DND-41 (cell line): ENCODE data around the gene PEPD.

Source experiments
- ATAC-seq: fragments of 200-7000 bp; cut with Tn5 transposase; 3 replicates; pipeline ENCODE4 v1.9.1; 2021; ENCODE audit warnings: low read depth; ENCODE audit not compliant: insufficient read depth
- DNase-seq: peaks from one replicate; pipeline ENCODE4 v3.0.0-alpha.2; 2020
- H2AFZ ChIP-seq: 2 replicates; pipeline ENCODE4 v1.6.0; 2012; ENCODE audit warnings: low read depth, low read length
- H3K27ac ChIP-seq: 2 replicates; pipeline ENCODE4 v1.5.1; 2012; ENCODE audit warnings: low read length, inconsistent platforms
- H3K27me3 ChIP-seq: fragments of 200-600 bp; sonication (generic); 2 replicates; pipeline ENCODE4 v1.6.0; 2012; ENCODE audit warnings: low read length, mild to moderate bottlenecking, inconsistent platforms; ENCODE audit not compliant: insufficient read depth, poor library complexity
- H3K36me3 ChIP-seq: 2 replicates; pipeline ENCODE4 v1.5.1; 2012; ENCODE audit warnings: low read length, inconsistent platforms; ENCODE audit not compliant: insufficient read depth
- H3K4me1 ChIP-seq: 2 replicates; pipeline ENCODE4 v1.5.1; 2012; ENCODE audit warnings: mild to moderate bottlenecking, low read length; ENCODE audit not compliant: insufficient read depth
- H3K4me2 ChIP-seq: 2 replicates; pipeline ENCODE4 v1.6.0; 2012; ENCODE audit warnings: mild to moderate bottlenecking, moderate library complexity, low read length, inconsistent platforms; ENCODE audit not compliant: insufficient read depth
- H3K4me3 ChIP-seq, 2 experiments: fragments of 200-600 bp in 1 of 2; shearing (Covaris generic) in 1 of 2; 2 replicates each; pipeline ENCODE4 v1.5.1; 2012 to 2016; ENCODE audit warnings: inconsistent platforms in 2 of 2, low read length in 2 of 2, mild to moderate bottlenecking in 2 of 2, low read depth in 1 of 2, moderate library complexity in 1 of 2
- H3K79me2 ChIP-seq: 2 replicates; pipeline ENCODE4 v1.6.0; 2012; ENCODE audit warnings: low read length, inconsistent platforms; ENCODE audit not compliant: insufficient read depth
- H3K9ac ChIP-seq: 2 replicates; pipeline ENCODE4 v1.6.0; 2012; ENCODE audit warnings: low read depth, mild to moderate bottlenecking, inconsistent platforms, low read length, moderate library complexity
- H3K9me3 ChIP-seq: 2 replicates; pipeline ENCODE4 v1.5.1; 2012; ENCODE audit warnings: low read length, moderate library complexity, mild to moderate bottlenecking, inconsistent platforms; ENCODE audit not compliant: insufficient read depth, severe bottlenecking
- H4K20me1 ChIP-seq: 2 replicates; pipeline ENCODE4 v1.6.0; 2012; ENCODE audit warnings: low read length; ENCODE audit not compliant: insufficient read depth
- CTCF ChIP-seq: IDR thresholded peaks from 2 replicates; pipeline ENCODE4 v1.5.1; 2012; ENCODE audit warnings: borderline replicate concordance, low read length, moderate library complexity, mild to moderate bottlenecking; ENCODE audit not compliant: poor library complexity, severe bottlenecking; ENCODE audit errors: extremely low read depth
- EZH2 ChIP-seq: IDR thresholded peaks from 3 replicates; pipeline ENCODE4 v1.6.1; 2012; ENCODE audit warnings: borderline replicate concordance, low read depth, mild to moderate bottlenecking, moderate library complexity, low read length, inconsistent platforms; ENCODE audit not compliant: severe bottlenecking

The PEPD gene

DNA sequence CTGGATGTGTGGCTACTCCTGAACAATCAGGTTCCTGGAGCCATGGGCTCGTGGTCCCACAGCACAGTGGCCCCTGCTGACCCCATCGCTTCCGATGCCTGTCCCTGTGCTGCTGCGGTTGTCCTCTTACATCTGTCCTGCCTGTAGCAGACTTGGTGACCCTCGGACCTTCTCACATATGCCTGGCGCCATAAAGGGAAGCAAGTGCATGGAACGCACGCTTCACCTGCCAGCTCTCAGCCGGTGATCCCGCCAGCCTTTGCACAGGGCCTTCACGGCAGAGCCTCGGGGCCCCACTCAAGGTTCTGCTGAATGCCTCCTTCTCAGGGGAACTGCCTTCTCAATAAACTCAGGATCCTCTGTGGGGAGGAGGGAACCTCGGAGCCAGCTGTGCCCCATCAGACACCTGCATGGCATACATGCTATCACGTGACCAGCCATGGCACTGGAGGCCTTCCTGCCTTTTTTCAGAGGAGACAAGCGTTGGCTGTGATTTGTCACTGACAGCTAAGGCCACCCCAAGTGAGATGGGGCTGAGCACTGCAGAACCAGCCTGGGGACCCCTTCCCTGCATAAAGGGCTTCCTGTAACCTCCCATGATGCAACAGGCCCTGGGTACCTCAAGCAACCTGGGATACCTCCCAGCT, 24.3 kb downstream of the PEPD start:
- H3K9me3 ChIP-seq: no peaks in the 10 kb centered on the region
- H2AFZ ChIP-seq: no peak overlapping the region
- H3K27me3 ChIP-seq: no peaks in the 10 kb centered on the region
- H3K36me3 ChIP-seq: 0 out of 2 replicates have a peak, but pooled peaks cover 5% of the 10 kb centered on the region
- DNase-seq (no peak), ATAC-seq (no peak)
- H3K79me2 ChIP-seq: no peaks in the 10 kb centered on the region
- no peak overlapping the region for H3K4me2 ChIP-seq
- no peaks in the 10 kb centered on the region for H3K4me1 ChIP-seq
- TF ChIP-seq EZH2: no peak
- TF ChIP-seq CTCF: no peak
- no peak overlapping the region for H3K9ac ChIP-seq
- peaks cover 3% of the 10 kb centered on the region; the same call in 1 of the 2 replicates for H4K20me1 ChIP-seq
- H3K27ac ChIP-seq: no peak overlapping the region
- H3K4me3 ChIP-seq: no peak overlapping the region

GRCh38 chr19:33496038-33496895, 25.3 kb downstream of the PEPD start:
- Histone ChIP-seq H3K79me2 (no peaks in the 10 kb centered on the region), H3K9ac (no peak overlapping the region), H3K36me3 (0 out of 2 replicates have a peak, but pooled peaks cover 5% of the 10 kb centered on the region), H3K4me2 (no peak overlapping the region), H3K4me3 (no peak overlapping the region), H3K27me3 (no peaks in the 10 kb centered on the region), H3K9me3 (no peaks in the 10 kb centered on the region), H2AFZ (no peak overlapping the region), H4K20me1 (peaks cover 3% of the 10 kb centered on the region; the same call in 1 of the 2 replicates), H3K4me1 (no peaks in the 10 kb centered on the region), H3K27ac (no peak overlapping the region)
- ATAC-seq (no peak), DNase-seq (no peak)
- TF ChIP-seq EZH2: no peak
- no peak for TF ChIP-seq CTCF

DNA sequence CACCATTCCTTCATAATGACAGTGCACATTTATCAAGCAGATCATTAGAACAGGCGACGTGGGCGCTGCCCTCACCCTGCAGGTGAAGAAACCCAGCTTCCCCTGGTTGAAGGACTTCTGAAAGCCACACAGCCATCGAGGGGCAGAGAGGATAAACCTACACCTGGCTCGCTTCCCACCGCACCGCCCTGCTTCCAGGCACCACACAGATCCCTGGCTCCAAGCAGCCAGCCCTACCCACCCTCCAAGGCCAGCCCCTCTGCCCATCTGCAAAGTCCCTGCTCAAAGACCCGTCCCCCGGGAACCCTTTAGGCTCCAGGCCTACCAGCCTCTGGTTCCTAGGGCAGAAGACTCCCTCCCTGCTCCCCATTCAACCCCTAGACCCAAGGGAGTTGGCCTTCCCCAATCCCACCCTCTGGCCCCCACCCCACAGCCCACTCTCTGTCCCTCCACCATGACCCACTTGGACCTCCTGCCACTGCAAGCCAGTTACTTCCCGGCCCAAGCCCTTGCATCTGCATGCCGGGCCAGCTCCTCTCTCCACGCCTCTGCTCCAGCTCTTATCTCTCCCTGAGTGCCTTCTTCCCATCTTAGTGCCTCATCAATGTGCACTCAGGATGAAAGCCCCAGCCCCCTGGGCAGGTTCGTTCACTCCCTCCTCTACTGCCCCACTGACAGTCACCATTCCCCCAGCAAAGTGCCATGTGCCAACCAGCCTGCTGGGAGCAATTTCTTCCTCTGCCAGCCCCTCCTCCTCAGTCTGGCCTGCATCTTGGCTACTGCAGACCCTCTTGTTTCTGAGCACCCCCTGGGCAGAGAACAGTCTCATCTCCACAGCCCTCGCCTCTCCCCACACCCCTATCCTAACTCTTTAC, 28.0 kb downstream of the PEPD start:
- Histone ChIP-seq H2AFZ (no peak overlapping the region), H3K27ac (no peak overlapping the region), H3K9ac (no peak overlapping the region), H3K4me2 (no peak overlapping the region), H3K9me3 (no peaks in the 10 kb centered on the region), H4K20me1 (peaks cover 3% of the 10 kb centered on the region; the same call in 1 of the 2 replicates), H3K36me3 (no peaks in the 10 kb centered on the region), H3K4me1 (no peaks in the 10 kb centered on the region), H3K4me3 (no peak overlapping the region), H3K79me2 (no peaks in the 10 kb centered on the region), H3K27me3 (no peaks in the 10 kb centered on the region)
- DNase-seq (no peak), ATAC-seq (no peak)
- TF ChIP-seq CTCF: no peak
- TF ChIP-seq EZH2: no peak
